Keratinocyte (primary cell): ENCODE measurements around the gene SH3RF1.
"Not testable (repeated sequence)": the region's sequence is repeated elsewhere in the genome, so short reads cannot be mapped to it uniquely, and the experiment has no call there.

Experiments used
- CTCF ChIP-seq, 3 experiments: IDR thresholded peaks in 1 of 3; conservative IDR thresholded peaks in 1 of 3; optimal IDR thresholded peaks in 1 of 3; 2 replicates in 2 of 3; 3 replicates in 1 of 3; pipeline versions ENCODE3 to v1.5.1; 2011; ENCODE audit warnings: low read length in 3 of 3, mild to moderate bottlenecking in 3 of 3, moderate library complexity in 2 of 3, control low read depth in 1 of 3, inconsistent platforms in 1 of 3; ENCODE audit not compliant: insufficient read depth in 2 of 3; ENCODE audit errors: extremely low read depth in 1 of 3
- EZH2 ChIP-seq: IDR thresholded peaks from one replicate; pipeline ENCODE4 v1.6.1; 2012; ENCODE audit warnings: inconsistent platforms, mild to moderate bottlenecking, low read length, moderate library complexity

DNA sequence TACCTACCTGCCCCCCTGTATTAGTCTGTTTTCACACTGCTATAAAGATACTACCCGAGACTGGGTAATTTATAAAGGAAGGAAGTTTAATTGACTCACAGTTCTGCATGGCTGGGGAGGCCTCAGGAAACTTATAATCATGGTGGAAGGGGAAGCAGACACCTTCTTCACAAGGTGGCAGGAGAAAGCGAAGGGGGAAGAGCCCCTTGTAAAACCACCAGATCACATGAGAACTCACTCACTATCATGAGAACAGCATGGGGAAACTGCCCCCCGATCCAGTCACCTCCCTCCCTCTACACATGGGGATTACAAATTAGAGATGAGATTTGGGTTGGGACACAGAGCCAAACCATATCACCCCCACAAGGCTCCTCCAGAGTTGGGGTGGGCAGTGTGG is 17.2 kb upstream of the SH3RF1 start:
- not testable (repeated sequence) for TF ChIP-seq CTCF (optimal IDR thresholded peaks at IDR 0.05 in 1 of 3, IDR thresholded peaks at IDR 0.05 in 1 of 3, conservative IDR thresholded peaks at IDR 0.05 in 1 of 3; ENCODE audit: extremely low read depth in 1 of 3, insufficient read depth in 2 of 3, low read length in 3 of 3); EZH2
